Measurements from ENCODE around the gene MYH9. TPM values are rescaled to one million over a fixed set of nuclear protein-coding genes. Genes with fewer than 3 reads are reported as not detected.

The MYH9 gene
- total RNA-seq, 1 experiment from 2014 or later: 788 TPM

DNA sequence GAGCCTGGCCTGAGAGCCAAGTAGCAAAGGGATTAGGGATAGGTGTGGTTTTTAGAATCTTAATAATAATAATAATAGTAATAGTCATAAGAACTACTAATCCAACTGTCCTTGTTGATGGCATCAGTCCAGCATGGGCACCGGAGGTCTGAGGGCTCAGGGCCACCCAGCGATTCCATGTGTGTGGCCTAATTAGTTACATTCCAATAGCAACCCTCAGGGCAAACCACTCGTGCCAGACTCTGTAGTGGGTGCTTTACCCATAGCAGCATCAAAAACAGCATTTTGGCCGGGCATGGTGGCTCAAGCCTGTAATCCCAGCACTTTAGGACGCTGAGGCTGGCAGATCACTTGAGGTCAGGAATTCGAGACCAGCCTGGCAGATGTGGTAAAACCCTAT is 19.0 kb upstream of the MYH9 start:
- ChIA-PET POLR2A (no interaction called here), CTCF (no interaction called here)
- Histone ChIP-seq H3K27me3 (ENCODE audit: control insufficient read depth, insufficient read depth, low read length) (no peaks in the 10 kb centered on the region), H3K4me1 (ENCODE audit: control insufficient read depth, insufficient read depth, low read length) (peaks cover 9% of the 10 kb centered on the region; the same call in 1 of the 2 replicates), H3K9me3 (ENCODE audit: control insufficient read depth, insufficient read depth, low read depth, low read length) (no peaks in the 10 kb centered on the region), H3K4me3 (ENCODE audit: low read depth in 2 of 2, low read length in 2 of 2) (no peak overlapping the region), H3K27ac (ENCODE audit: low read length) (no peak overlapping the region), H3K36me3 (ENCODE audit: control insufficient read depth, insufficient read depth, low read length) (no peaks in the 10 kb centered on the region)
- BruUV-seq (replicated peaks): no TSS peak
- ATAC-seq (no peak), DNase-seq (ENCODE audit: low read depth, low spot score) (no peak)
- no peak for TF ChIP-seq POLR2AphosphoS5 (IDR thresholded peaks at IDR 0.05; ENCODE audit: low read depth, low read length)
- TF ChIP-seq SIN3A (IDR thresholded peaks at IDR 0.05; ENCODE audit: borderline replicate concordance, insufficient read depth, low read depth, low read length): no peak
- TF ChIP-seq, protein P1, sequence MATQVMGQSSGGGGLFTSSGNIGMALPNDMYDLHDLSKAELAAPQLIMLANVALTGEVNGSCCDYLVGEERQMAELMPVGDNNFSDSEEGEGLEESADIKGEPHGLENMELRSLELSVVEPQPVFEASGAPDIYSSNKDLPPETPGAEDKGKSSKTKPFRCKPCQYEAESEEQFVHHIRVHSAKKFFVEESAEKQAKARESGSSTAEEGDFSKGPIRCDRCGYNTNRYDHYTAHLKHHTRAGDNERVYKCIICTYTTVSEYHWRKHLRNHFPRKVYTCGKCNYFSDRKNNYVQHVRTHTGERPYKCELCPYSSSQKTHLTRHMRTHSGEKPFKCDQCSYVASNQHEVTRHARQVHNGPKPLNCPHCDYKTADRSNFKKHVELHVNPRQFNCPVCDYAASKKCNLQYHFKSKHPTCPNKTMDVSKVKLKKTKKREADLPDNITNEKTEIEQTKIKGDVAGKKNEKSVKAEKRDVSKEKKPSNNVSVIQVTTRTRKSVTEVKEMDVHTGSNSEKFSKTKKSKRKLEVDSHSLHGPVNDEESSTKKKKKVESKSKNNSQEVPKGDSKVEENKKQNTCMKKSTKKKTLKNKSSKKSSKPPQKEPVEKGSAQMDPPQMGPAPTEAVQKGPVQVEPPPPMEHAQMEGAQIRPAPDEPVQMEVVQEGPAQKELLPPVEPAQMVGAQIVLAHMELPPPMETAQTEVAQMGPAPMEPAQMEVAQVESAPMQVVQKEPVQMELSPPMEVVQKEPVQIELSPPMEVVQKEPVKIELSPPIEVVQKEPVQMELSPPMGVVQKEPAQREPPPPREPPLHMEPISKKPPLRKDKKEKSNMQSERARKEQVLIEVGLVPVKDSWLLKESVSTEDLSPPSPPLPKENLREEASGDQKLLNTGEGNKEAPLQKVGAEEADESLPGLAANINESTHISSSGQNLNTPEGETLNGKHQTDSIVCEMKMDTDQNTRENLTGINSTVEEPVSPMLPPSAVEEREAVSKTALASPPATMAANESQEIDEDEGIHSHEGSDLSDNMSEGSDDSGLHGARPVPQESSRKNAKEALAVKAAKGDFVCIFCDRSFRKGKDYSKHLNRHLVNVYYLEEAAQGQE (IDR thresholded peaks at IDR 0.05; ENCODE audit: insufficient read depth in 1 of 2, low read depth in 2 of 2, low read length in 1 of 2): no peak
- no peak for TF ChIP-seq TCF7L2 (IDR thresholded peaks at IDR 0.05; ENCODE audit: low read depth, low read length)
- no peak for TF ChIP-seq CTCF (IDR thresholded peaks at IDR 0.05)
- intact Hi-C loops (cut with micrococcal nuclease; ENCODE audit: unreplicated experiment) (no loop called here), in situ Hi-C loops (cut with HindIII; ENCODE audit: low pct_unique_long_range_greater_than_20kb, low sequenced_read_pairs) (no loop called here)

GRCh38 chr22:36405671-36406538 is 18.1 kb upstream of the MYH9 start:
- BruUV-seq (replicated peaks): no TSS peak
- in situ Hi-C loops (cut with HindIII; ENCODE audit: low pct_unique_long_range_greater_than_20kb, low sequenced_read_pairs) (no loop called here), intact Hi-C loops (cut with micrococcal nuclease; ENCODE audit: unreplicated experiment) (no loop called here)
- H3K36me3 ChIP-seq (ENCODE audit: control insufficient read depth, insufficient read depth, low read length): no peaks in the 10 kb centered on the region
- H3K4me3 ChIP-seq (ENCODE audit: low read depth in 2 of 2, low read length in 2 of 2): no peak overlapping the region
- ATAC-seq (no peak), DNase-seq (ENCODE audit: low read depth, low spot score) (no peak)
- H3K27me3 ChIP-seq (ENCODE audit: control insufficient read depth, insufficient read depth, low read length): no peaks in the 10 kb centered on the region
- ChIA-PET CTCF (no interaction called here), POLR2A (interaction anchor here (0.6 kb wide), 1 partner anchor 15 kb away, joined by 3 read pairs; no protein-coding TSS in a partner anchor)
- peaks cover 9% of the 10 kb centered on the region; the same call in 1 of the 2 replicates for H3K4me1 ChIP-seq (ENCODE audit: control insufficient read depth, insufficient read depth, low read length)
- no peak for TF ChIP-seq TCF7L2 (IDR thresholded peaks at IDR 0.05; ENCODE audit: low read depth, low read length)
- TF ChIP-seq SIN3A (IDR thresholded peaks at IDR 0.05; ENCODE audit: borderline replicate concordance, insufficient read depth, low read depth, low read length): no peak
- TF ChIP-seq POLR2AphosphoS5 (IDR thresholded peaks at IDR 0.05; ENCODE audit: low read depth, low read length): no peak
- TF ChIP-seq CTCF (IDR thresholded peaks at IDR 0.05): no peak
- TF ChIP-seq, protein P1 (IDR thresholded peaks at IDR 0.05; ENCODE audit: insufficient read depth in 1 of 2, low read depth in 2 of 2, low read length in 1 of 2): no peak
- no peaks in the 10 kb centered on the region for H3K9me3 ChIP-seq (ENCODE audit: control insufficient read depth, insufficient read depth, low read depth, low read length)
- peak overlapping the region; percentile 36; the same call in 1 of the 2 replicates for H3K27ac ChIP-seq (ENCODE audit: low read length)

Measured in Panc1 (cell line).